Upper lobe of left lung (tissue), 6 donors: ENCODE data around the gene RTEL1. TPM values are rescaled to one million over a fixed set of nuclear protein-coding genes. Genes with fewer than 3 reads are reported as not detected.

Source experiments
- ATAC-seq, 2 donors: fragments of 200-7000 bp; cut with Tn5 transposase; one replicate each; pipeline ENCODE4 v1.9.1; 2022; ENCODE audit warnings: mild to moderate bottlenecking in 2 of 2, moderate library complexity in 2 of 2; ENCODE audit not compliant: low FRiP score in 2 of 2
- DNase-seq, 2 donors: peaks; one replicate each; pipeline ENCODE4 v3.0.0-alpha.2; 2019 to 2020
- H3K27ac ChIP-seq, 4 donors: fragments of 200-600 bp; sonication (generic); one replicate each; pipeline ENCODE4 v1.5.1; 2016 to 2019
- H3K27me3 ChIP-seq, 4 donors: fragments of 200-600 bp; sonication (generic); one replicate each; pipeline ENCODE4 v1.5.1; 2017 to 2019
- H3K36me3 ChIP-seq, 4 donors: fragments of 200-600 bp; sonication (generic); one replicate each; pipeline ENCODE4 v1.5.1; 2016 to 2019
- H3K4me1 ChIP-seq, 4 donors: fragments of 200-600 bp; sonication (generic); one replicate each; pipeline ENCODE4 v1.5.1; 2018 to 2019
- H3K4me3 ChIP-seq, 4 donors: fragments of 200-600 bp; sonication (generic); one replicate each; pipeline ENCODE4 v1.5.1; 2017 to 2019; ENCODE audit warnings: mild to moderate bottlenecking in 2 of 4, moderate library complexity in 1 of 4
- H3K9me3 ChIP-seq, 4 donors: fragments of 200-600 bp; sonication (generic); one replicate each; pipeline ENCODE4 v1.5.1; 2018 to 2019
- EP300 ChIP-seq, 4 donors: sonication (generic); formaldehyde crosslinking; IDR thresholded peaks; one replicate each; pipeline ENCODE4 v1.5.1; 2017; ENCODE audit warnings: antibody characterized with exemption in 4 of 4, control low read depth in 2 of 4
- POLR2A ChIP-seq, 4 donors: fragments of 450-650 bp; IDR thresholded peaks; one replicate each; pipeline ENCODE4 v1.5.1; 2016 to 2017; ENCODE audit warnings: antibody characterized with exemption in 4 of 4, mild to moderate bottlenecking in 2 of 4
- POLR2AphosphoS5 ChIP-seq, 2 donors: sonication (generic); formaldehyde crosslinking; IDR thresholded peaks; one replicate each; pipeline ENCODE4 v1.5.1; 2017; ENCODE audit warnings: antibody characterized with exemption in 2 of 2
- WGBS, 2 donors: methylation state at CpG; one replicate each; pipeline ENCODE4 v1.1.5; 2017 to 2018; 5-methylcytosine and 5-hydroxymethylcytosine counted together
- total RNA-seq, 6 donors: library from RNA; depleted of rRNA in 4 of 6; stranded (reverse); fragments of >200 nt in 4 of 6; gene quantifications; one replicate each; pipeline versions ENCODE4 v1.1.0 to v1.2.1, GENCODE V29; 2016 to 2021
- TF ChIP-seq, protein P1 (sequence below), 6 experiments: fragments of 450-650 bp in 4 of 6; fragments of 200-600 bp in 2 of 6; sonication (generic) in 2 of 6; IDR thresholded peaks; one replicate each; pipeline ENCODE4 v1.5.1; 2016 to 2019; ENCODE audit warnings: antibody characterized with exemption in 6 of 6
- donor health status: DM: no; HTN: no; CAD: no; lungs with moderate emphysema.
- donor health status: DM: no; HTN: yes; CAD: no; lungs with severe emphysema.

RTEL1 gene
- total RNA-seq, 6 donors from 2014 or later: 8.6 to 73.3 (median 32.5) TPM

DNA sequence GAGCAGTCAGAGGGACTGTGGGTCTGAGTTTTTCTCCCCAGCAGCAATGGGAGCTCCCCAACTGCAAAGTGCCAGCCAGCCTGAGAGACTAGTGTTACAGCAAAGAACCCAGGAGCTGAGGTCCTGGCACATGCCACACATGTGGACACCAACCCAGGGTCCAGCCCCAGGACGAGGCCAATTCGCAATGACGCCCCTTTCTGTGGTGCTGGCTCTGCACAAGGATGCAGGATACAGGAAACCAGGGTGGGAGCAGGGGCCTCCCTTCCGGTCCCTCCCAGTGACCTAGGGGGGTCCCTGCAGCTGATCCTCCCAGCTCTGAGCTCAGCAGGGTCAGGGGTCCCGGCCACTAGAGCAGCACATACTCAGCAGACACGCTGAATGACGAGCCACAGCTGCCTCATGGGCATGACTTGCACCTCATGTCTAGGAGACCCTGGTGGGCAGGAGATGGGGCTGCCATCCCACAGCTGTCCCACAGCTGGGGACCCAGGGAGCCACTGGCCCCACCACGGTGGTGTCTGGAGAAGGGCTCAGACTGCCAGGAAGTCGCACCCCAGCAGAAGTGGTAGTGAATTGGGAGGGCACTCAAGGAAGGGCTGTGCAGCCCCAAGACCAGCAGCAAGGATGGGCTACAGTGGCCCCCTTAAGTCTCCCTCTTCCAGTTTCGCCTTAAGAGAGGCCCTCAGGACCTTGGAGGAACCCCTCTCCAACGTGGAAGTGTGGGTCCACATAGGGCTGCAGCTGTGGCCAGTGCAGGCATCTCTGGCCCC lies 46.0 kb downstream of the RTEL1 start:
- H3K27me3 ChIP-seq: no peaks in the 10 kb centered on the region
- peak in 1 of 2 donors; percentile 40 for DNase-seq
- H3K36me3 ChIP-seq: peaks cover 17 to 39% (median 36%) of the 10 kb centered on the region in 4 donors
- H3K27ac ChIP-seq: peak overlapping the region in 1 of 4 donors; percentile 93
- 89 to 100% methylated on average over 1 to 11 of the region's 11 CpGs for WGBS, 2 donors
- H3K9me3 ChIP-seq: no peaks in the 10 kb centered on the region
- peaks cover 23 to 31% (median 27%) of the 10 kb centered on the region in 4 donors for H3K4me1 ChIP-seq
- no peak overlapping the region for H3K4me3 ChIP-seq
- no peak for ATAC-seq
- TF ChIP-seq EP300 (IDR thresholded peaks at IDR 0.05): no peak
- no peak for TF ChIP-seq POLR2AphosphoS5 (IDR thresholded peaks at IDR 0.05)
- no peak for TF ChIP-seq POLR2A (IDR thresholded peaks at IDR 0.05)
- TF ChIP-seq, protein P1, sequence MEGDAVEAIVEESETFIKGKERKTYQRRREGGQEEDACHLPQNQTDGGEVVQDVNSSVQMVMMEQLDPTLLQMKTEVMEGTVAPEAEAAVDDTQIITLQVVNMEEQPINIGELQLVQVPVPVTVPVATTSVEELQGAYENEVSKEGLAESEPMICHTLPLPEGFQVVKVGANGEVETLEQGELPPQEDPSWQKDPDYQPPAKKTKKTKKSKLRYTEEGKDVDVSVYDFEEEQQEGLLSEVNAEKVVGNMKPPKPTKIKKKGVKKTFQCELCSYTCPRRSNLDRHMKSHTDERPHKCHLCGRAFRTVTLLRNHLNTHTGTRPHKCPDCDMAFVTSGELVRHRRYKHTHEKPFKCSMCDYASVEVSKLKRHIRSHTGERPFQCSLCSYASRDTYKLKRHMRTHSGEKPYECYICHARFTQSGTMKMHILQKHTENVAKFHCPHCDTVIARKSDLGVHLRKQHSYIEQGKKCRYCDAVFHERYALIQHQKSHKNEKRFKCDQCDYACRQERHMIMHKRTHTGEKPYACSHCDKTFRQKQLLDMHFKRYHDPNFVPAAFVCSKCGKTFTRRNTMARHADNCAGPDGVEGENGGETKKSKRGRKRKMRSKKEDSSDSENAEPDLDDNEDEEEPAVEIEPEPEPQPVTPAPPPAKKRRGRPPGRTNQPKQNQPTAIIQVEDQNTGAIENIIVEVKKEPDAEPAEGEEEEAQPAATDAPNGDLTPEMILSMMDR (IDR thresholded peaks at IDR 0.05): no peak

DNA sequence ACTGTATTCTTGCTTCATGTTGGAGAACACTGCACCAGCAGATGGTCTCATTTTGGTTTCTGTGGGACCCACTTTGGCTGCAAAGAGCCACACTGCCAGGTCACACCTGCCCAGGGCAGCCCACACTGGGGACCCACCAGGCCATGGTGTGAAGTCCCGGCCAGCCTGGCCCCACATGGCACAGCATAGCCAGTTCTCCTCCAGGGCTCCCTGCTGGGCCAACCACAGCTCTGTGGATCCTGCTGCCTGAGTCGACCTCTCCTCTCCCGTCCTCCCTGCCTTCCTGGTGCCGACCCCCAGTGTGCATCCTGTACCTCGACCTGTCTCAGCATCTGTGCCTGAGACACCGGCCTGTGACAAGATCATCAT lies 46.6 kb downstream of the RTEL1 start:
- no peaks in the 10 kb centered on the region for H3K27me3 ChIP-seq
- TF ChIP-seq POLR2AphosphoS5 (IDR thresholded peaks at IDR 0.05): no peak
- no peak for TF ChIP-seq EP300 (IDR thresholded peaks at IDR 0.05)
- TF ChIP-seq, protein P1 (IDR thresholded peaks at IDR 0.05): no peak
- peak overlapping the region in 1 of 4 donors; percentile 93 for H3K27ac ChIP-seq
- no peaks in the 10 kb centered on the region for H3K9me3 ChIP-seq
- H3K4me1 ChIP-seq: peaks cover 24 to 32% (median 26%) of the 10 kb centered on the region in 4 donors
- DNase-seq (peak in 1 of 2 donors; percentile 41), ATAC-seq (no peak)
- no peak overlapping the region for H3K4me3 ChIP-seq
- H3K36me3 ChIP-seq: peaks cover 17 to 41% (median 37%) of the 10 kb centered on the region in 4 donors
- 86 to 87% methylated on average over 4 to 6 of the region's 6 CpGs for WGBS, 2 donors

DNA sequence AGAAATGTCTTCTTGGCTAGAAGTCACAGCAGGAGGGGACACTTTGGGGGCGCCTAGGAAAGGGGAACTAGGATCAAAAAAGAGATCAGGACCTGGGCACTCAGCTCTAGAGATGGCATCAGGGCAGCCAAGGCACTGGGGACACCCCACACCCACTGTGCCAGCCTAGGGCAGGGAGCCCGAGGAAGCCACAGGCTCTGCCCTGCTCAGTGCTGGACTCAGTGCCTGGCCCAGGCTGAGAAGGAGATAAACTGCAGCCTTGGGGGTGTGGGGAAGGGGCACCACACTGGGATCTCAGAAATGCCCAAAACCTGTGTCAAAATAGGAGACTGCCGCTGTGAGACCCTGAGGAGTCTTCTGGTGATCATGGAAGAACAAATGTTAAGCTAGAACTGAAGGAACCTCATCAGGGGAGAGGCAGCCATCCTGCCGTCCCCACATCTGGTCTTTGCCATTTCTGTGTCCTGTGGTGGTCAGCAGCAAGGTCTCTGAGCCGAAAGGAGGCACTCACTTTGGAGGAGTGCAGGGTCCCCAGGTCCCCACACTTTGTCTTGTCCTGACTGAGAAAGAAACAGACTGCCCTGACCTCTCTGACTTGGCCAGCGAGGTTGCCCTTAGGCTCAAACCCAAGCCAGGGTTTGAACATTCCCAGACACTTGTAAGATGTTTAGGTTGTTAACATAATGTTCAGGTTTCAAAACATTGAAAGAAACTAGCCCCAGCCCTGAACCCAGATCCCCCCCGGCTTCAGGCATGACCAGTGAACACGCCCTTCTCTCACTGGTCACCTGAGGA lies 47.3 kb downstream of the RTEL1 start:
- Histone ChIP-seq H3K27ac (peak overlapping the region in 1 of 4 donors; percentile 93), H3K4me3 (no peak overlapping the region), H3K27me3 (no peaks in the 10 kb centered on the region), H3K4me1 (peaks cover 24 to 33% (median 26%) of the 10 kb centered on the region in 4 donors), H3K36me3 (peaks cover 18 to 45% (median 37%) of the 10 kb centered on the region in 4 donors), H3K9me3 (no peaks in the 10 kb centered on the region)
- 83 to 94% methylated on average over 5 to 8 of the region's 8 CpGs for WGBS, 2 donors
- DNase-seq: no peak
- ATAC-seq: no peak
- TF ChIP-seq EP300 (IDR thresholded peaks at IDR 0.05) (no peak), POLR2A (IDR thresholded peaks at IDR 0.05) (no peak), POLR2AphosphoS5 (IDR thresholded peaks at IDR 0.05) (no peak)
- TF ChIP-seq, protein P1 (IDR thresholded peaks at IDR 0.05): no peak

DNA sequence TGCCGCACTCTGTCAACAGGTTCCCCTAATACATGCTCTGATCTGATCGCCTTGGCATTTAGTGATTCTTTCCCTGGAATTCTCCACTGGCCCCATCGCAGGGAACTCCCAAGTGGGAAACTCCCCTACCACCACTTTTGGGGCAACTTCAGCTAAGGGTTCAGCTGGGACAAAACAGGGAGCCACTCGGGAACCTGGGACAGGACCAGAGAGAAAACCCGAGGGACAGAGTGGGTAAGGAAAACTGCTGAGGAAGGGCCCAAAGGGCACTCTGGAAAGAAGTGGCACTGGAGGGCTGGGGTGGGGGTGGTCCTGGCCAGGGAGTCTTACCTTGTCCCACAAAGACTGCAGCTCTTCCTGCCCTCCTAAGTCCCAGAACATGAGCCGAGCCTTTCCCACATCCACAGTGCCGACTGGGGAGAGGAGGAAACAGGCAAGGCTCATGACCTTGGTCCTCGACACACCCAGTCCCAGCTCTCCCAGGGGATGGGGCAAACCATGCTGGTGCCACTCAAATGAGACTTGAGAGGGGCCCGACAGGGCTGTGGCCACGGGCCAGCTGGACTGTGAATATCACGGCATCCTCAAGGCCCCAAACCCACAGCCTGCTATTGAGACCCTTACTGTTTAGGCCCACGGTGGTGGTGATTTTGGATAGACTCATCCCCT lies 48.0 kb downstream of the RTEL1 start:
- DNase-seq (no peak), ATAC-seq (no peak)
- no peaks in the 10 kb centered on the region for H3K27me3 ChIP-seq
- H3K9me3 ChIP-seq: no peaks in the 10 kb centered on the region
- H3K36me3 ChIP-seq: peaks cover 20 to 51% (median 39%) of the 10 kb centered on the region in 4 donors
- H3K4me1 ChIP-seq: peaks cover 24 to 33% (median 26%) of the 10 kb centered on the region in 4 donors
- TF ChIP-seq, protein P1 (IDR thresholded peaks at IDR 0.05): no peak
- no peak for TF ChIP-seq POLR2A (IDR thresholded peaks at IDR 0.05)
- TF ChIP-seq EP300 (IDR thresholded peaks at IDR 0.05): no peak
- no peak for TF ChIP-seq POLR2AphosphoS5 (IDR thresholded peaks at IDR 0.05)
- peak overlapping the region; percentile 89 to 93 (median 92) for H3K27ac ChIP-seq
- H3K4me3 ChIP-seq: peak overlapping the region in 3 of 4 donors; percentile 79 to 98 (median 96)
- 78 to 84% methylated on average over 8 to 12 of the region's 12 CpGs for WGBS, 2 donors
